DOHH2 (cell line): ENCODE data around the gene GDPD4.
A peak's percentile ranks its signal among the peaks of the same experiment; 100 is the strongest.

ENCODE experiments used
- H3F3A ChIP-seq: fragments of 200-600 bp; sonication (generic), shearing (Covaris generic); 2 replicates; pipeline ENCODE4 v1.6.0; 2016; ENCODE audit warnings: antibody characterized with exemption, mild to moderate bottlenecking; ENCODE audit not compliant: control insufficient read depth, insufficient read depth
- H3K27ac ChIP-seq: fragments of 200-600 bp; sonication (generic); 2 replicates; pipeline ENCODE4 v1.5.1; 2014; ENCODE audit warnings: low read depth, mild to moderate bottlenecking, low read length, moderate library complexity
- H3K27me3 ChIP-seq: fragments of 200-600 bp; sonication (generic); 2 replicates; pipeline ENCODE4 v1.6.1; 2014; ENCODE audit warnings: mild to moderate bottlenecking, low read length, mixed read lengths; ENCODE audit not compliant: control insufficient read depth
- H3K36me3 ChIP-seq: fragments of 200-600 bp; sonication (generic); 2 replicates; pipeline ENCODE4 v1.6.1; 2014; ENCODE audit warnings: mild to moderate bottlenecking, low read length, moderate library complexity, mixed read lengths; ENCODE audit not compliant: control insufficient read depth
- H3K4me1 ChIP-seq: fragments of 200-600 bp; sonication (generic); 2 replicates; pipeline ENCODE4 v1.6.1; 2014; ENCODE audit warnings: mild to moderate bottlenecking, low read length, mixed read lengths; ENCODE audit not compliant: control insufficient read depth
- H3K4me2 ChIP-seq: fragments of 200-600 bp; sonication (generic); 2 replicates; pipeline ENCODE4 v1.6.0; 2014; ENCODE audit warnings: mild to moderate bottlenecking, low read length, moderate library complexity
- H3K4me3 ChIP-seq: fragments of 200-600 bp; sonication (generic); 2 replicates; pipeline ENCODE4 v1.5.1; 2014; ENCODE audit warnings: mild to moderate bottlenecking, low read length, mixed read lengths
- H3K79me2 ChIP-seq: fragments of 200-600 bp; sonication (generic); 2 replicates; pipeline ENCODE4 v1.6.1; 2014; ENCODE audit warnings: mild to moderate bottlenecking, low read length, mixed read lengths; ENCODE audit not compliant: control insufficient read depth
- H3K9me2 ChIP-seq: fragments of 200-600 bp; sonication (generic); replicated peaks from 2 replicates; pipeline ENCODE4 v1.6.1; 2014; ENCODE audit warnings: mild to moderate bottlenecking, low read length, mixed read lengths; ENCODE audit not compliant: control insufficient read depth
- H3K9me3 ChIP-seq: fragments of 200-600 bp; sonication (generic); 2 replicates; pipeline ENCODE4 v1.6.1; 2014; ENCODE audit warnings: antibody characterized with exemption, low read length, mixed read lengths; ENCODE audit not compliant: control insufficient read depth, insufficient read depth
- H4K20me1 ChIP-seq: fragments of 200-600 bp; sonication (generic); 2 replicates; pipeline ENCODE4 v1.6.0; 2014; ENCODE audit warnings: low read depth, mild to moderate bottlenecking, antibody characterized with exemption, low read length, moderate library complexity; ENCODE audit not compliant: control insufficient read depth, insufficient read depth
- CTCF ChIP-seq: fragments of 200-600 bp; sonication (generic); IDR thresholded peaks from one replicate; pipeline ENCODE4 v1.5.1; 2014; ENCODE audit warnings: antibody characterized with exemption, mild to moderate bottlenecking, low read depth, low read length; ENCODE audit not compliant: poor library complexity, severe bottlenecking
- EZH2phosphoT487 ChIP-seq: fragments of 200-600 bp; sonication (generic); IDR thresholded peaks from 2 replicates; pipeline ENCODE4 v1.6.1; 2017; ENCODE audit warnings: borderline replicate concordance, mild to moderate bottlenecking, antibody characterized with exemption, low read length, moderate library complexity, mixed read lengths

GDPD4 gene

DNA sequence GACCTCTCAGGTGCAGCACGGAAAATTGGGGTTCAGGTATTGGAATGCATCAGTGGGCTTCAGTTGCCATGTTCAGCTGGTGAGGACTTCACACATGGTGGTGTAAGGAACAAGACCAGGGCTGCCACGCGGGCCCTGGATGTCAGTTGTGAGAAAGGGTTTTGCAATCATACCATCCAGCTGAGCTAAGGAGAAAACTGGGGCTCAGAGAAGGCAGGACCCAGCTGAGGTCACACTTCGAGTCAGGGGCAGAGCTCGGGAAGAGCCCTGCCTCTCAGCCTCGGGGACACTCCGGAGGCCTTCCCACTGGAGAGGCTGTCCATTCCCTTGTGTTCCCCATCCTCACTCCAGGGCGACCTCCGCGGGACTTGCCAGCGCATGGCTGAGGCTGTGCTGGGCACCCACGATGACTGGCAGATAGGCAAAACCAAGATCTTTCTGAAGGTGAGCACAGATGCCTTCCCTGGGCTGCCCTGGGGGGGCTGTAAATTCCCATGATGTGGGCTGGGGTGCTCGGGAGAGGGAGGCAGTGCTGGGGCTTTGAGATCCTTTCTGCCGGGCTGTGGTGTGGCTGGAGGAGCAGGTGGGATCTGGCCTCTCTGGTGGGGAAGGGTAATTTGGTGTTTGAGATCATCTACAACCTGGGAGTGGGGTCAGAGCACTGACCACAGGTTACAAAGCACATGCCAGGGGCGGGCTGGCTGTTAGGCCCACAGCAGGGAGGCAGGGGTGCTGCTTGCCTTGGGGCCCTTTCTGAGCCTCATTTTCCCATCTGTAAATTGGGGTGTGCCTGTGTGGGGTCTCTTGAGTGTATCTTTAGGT, 126.3 kb downstream of the GDPD4 start:
- Histone ChIP-seq H3K36me3 (no peaks in the 10 kb centered on the region), H3K4me3 (no peak overlapping the region), H3K9me2 (no peaks in the 10 kb centered on the region), H3K4me1 (peaks cover 10% of the 10 kb centered on the region), H3K9me3 (no peaks in the 10 kb centered on the region), H3K79me2 (no peaks in the 10 kb centered on the region), H4K20me1 (no peaks in the 10 kb centered on the region), H3K27ac (no peak overlapping the region), H3K27me3 (no peaks in the 10 kb centered on the region), H3F3A (no peaks in the 10 kb centered on the region), H3K4me2 (peak overlapping the region; percentile 36)
- TF ChIP-seq CTCF (no peak), EZH2phosphoT487 (no peak)

DNA sequence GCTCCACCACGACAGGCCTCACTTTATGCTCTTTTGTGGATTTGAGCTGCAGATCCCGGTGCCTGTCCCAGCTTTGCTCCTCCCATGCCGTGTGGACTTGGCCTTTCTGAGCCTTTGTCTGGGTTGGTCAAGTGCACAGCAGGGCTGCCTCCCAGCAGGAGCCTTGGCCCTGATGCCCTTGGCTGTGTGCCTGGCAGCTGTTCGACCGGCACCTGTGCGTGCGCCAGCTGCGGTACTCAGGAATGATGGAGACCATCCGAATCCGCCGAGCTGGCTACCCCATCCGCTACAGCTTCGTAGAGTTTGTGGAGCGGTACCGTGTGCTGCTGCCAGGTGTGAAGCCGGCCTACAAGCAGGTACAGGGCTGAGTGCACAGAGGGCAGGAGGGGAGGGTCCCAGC, 126.9 kb downstream of the GDPD4 start:
- Histone ChIP-seq H3K9me2 (no peaks in the 10 kb centered on the region), H4K20me1 (no peaks in the 10 kb centered on the region), H3K36me3 (no peaks in the 10 kb centered on the region), H3K27ac (no peak overlapping the region), H3K79me2 (no peaks in the 10 kb centered on the region), H3K9me3 (no peaks in the 10 kb centered on the region), H3K4me1 (peaks cover 10% of the 10 kb centered on the region), H3K4me3 (no peak overlapping the region), H3K27me3 (no peaks in the 10 kb centered on the region), H3K4me2 (no peak overlapping the region), H3F3A (no peaks in the 10 kb centered on the region)
- no peak for TF ChIP-seq EZH2phosphoT487
- TF ChIP-seq CTCF, result no peak

DNA sequence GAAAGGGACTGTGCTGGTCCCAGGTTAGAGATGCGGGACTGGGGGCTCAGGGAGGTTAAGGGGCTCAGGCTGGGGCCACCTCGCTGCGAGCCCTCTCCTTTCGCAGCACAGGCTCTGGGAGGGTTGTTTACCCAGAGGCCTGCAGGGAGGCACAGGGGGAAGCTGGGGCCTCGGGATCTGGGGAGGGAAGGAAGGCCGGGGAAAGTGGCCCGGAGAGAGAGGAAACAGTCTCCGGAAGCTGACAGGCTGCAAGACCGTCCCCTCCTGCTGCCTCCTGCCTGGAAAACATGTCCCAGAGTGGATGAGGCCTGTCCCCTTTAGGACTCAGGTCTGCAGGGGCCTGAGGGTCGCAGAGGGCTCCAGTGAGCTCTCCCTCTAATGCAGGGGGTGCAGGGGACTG, 128.0 kb downstream of the GDPD4 start:
- H3K4me2 ChIP-seq, result no peak overlapping the region
- no peak overlapping the region for H3K4me3 ChIP-seq
- H3K36me3 ChIP-seq, result no peaks in the 10 kb centered on the region
- H3K27me3 ChIP-seq, result no peaks in the 10 kb centered on the region
- H3K4me1 ChIP-seq, result peaks cover 10% of the 10 kb centered on the region
- no peak overlapping the region for H3K27ac ChIP-seq
- H3F3A ChIP-seq, result no peaks in the 10 kb centered on the region
- no peaks in the 10 kb centered on the region for H3K79me2 ChIP-seq
- no peaks in the 10 kb centered on the region for H3K9me2 ChIP-seq
- no peaks in the 10 kb centered on the region for H4K20me1 ChIP-seq
- no peak for TF ChIP-seq EZH2phosphoT487
- no peak for TF ChIP-seq CTCF
- H3K9me3 ChIP-seq, result no peaks in the 10 kb centered on the region
